Placental epithelial cell (primary cell): ENCODE results near the gene RASSF3. TPM values are rescaled to one million over a fixed set of nuclear protein-coding genes. Genes with fewer than 3 reads are reported as not detected.

Source experiments
- small RNA-seq: library from RNA; depleted of rRNA; stranded (forward); fragments of <200 nt; gene quantifications from one replicate; pipeline ENCODE3, GENCODE V24; 2012
- total RNA-seq: library from RNA; depleted of rRNA; stranded (reverse); fragments of >200 nt; gene quantifications from 2 replicates; pipeline ENCODE4 v1.2.3, GENCODE V29; 2012

Gene RASSF3
- total RNA-seq, result 5.9 and 6.4 TPM in 2 replicates

GRCh38 chr12:64610079-64610659, at the start of gene RASSF3:
RASSF3 (plus strand) TSS chr12:64610495; CDS start chr12:64610633, 138 bp downstream.

Small RNAs within 50 kb of the gene (small RNA-seq; reads per million reads assigned to genes)
- gene MIR548C (not detected), gene MIR548Z (not detected), gene RF00137 (not detected)

Other genes starting within 250 kb of the RASSF3 start
- 0.11 and 0.79 TPM in 2 replicates for gene C12orf56, start 219.7 kb upstream of the RASSF3 start, total RNA-seq
- gene XPOT, start 206.1 kb upstream of the RASSF3 start, total RNA-seq, result 47.1 and 78.2 TPM in 2 replicates
- gene TBK1, start 158.4 kb upstream of the RASSF3 start, total RNA-seq, result 18.2 and 22.0 TPM in 2 replicates
- 93.0 and 106 TPM in 2 replicates for gene GNS, start 148.9 kb downstream of the RASSF3 start, total RNA-seq
- 0.11 and 0.39 TPM in 2 replicates for gene TBC1D30, start 214.2 kb downstream of the RASSF3 start, total RNA-seq